ENCODE results near the gene EOLA2.

EOLA2 gene

DNA sequence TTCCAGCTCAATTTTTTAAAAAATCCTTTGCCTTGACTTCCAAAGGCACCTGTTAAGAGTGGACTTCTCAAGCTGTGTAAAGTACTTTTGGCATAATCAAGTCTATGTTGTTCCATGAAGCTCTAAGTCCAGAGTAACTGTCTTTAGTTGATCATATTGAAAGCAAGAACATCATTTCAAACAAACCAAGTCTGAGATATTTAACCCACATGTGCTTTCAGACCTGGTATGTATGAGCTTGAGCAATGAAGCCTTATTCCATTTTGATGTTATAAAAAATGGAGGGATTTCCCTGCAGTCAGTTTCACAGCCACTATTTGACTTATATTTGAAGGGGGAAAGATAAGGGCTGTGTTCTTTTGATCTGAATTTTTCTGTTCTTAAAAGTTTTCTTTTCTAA, 23.7 kb upstream of the EOLA2 start:
- Histone ChIP-seq H3K9me3 (ENCODE audit: low read length) (no peaks in the 10 kb centered on the region), H3K36me3 (ENCODE audit: insufficient read depth, low read length) (no peaks in the 10 kb centered on the region), H3K9me2 (ENCODE audit: low read depth, low read length) (no peaks in the 10 kb centered on the region), H4K20me1 (ENCODE audit: insufficient read depth, low read length) (no peaks in the 10 kb centered on the region), H3K27me3 (ENCODE audit: insufficient read depth, low read length) (no peaks in the 10 kb centered on the region), H3K4me2 (ENCODE audit: low read length) (no peak overlapping the region), H3F3A (ENCODE audit: insufficient read depth, low read length) (no peaks in the 10 kb centered on the region), H3K79me2 (ENCODE audit: insufficient read depth, low read length) (no peaks in the 10 kb centered on the region), H3K27ac (ENCODE audit: low read depth, low read length, poor library complexity, severe bottlenecking) (no peak overlapping the region), H2AFZ (ENCODE audit: low read length) (no peak overlapping the region), H3K4me3 (ENCODE audit: low read depth, low read length, poor library complexity, severe bottlenecking) (no peak overlapping the region), H3K9ac (ENCODE audit: low read length) (no peak overlapping the region), H3K4me1 (ENCODE audit: insufficient read depth, low read length, severe bottlenecking) (no peaks in the 10 kb centered on the region)
- TF ChIP-seq, protein P1, sequence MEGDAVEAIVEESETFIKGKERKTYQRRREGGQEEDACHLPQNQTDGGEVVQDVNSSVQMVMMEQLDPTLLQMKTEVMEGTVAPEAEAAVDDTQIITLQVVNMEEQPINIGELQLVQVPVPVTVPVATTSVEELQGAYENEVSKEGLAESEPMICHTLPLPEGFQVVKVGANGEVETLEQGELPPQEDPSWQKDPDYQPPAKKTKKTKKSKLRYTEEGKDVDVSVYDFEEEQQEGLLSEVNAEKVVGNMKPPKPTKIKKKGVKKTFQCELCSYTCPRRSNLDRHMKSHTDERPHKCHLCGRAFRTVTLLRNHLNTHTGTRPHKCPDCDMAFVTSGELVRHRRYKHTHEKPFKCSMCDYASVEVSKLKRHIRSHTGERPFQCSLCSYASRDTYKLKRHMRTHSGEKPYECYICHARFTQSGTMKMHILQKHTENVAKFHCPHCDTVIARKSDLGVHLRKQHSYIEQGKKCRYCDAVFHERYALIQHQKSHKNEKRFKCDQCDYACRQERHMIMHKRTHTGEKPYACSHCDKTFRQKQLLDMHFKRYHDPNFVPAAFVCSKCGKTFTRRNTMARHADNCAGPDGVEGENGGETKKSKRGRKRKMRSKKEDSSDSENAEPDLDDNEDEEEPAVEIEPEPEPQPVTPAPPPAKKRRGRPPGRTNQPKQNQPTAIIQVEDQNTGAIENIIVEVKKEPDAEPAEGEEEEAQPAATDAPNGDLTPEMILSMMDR (IDR thresholded peaks at IDR 0.05; ENCODE audit: low read length): no peak
- TF ChIP-seq EZH2 (IDR thresholded peaks at IDR 0.05; ENCODE audit: borderline replicate concordance, low read length): no peak

DNA sequence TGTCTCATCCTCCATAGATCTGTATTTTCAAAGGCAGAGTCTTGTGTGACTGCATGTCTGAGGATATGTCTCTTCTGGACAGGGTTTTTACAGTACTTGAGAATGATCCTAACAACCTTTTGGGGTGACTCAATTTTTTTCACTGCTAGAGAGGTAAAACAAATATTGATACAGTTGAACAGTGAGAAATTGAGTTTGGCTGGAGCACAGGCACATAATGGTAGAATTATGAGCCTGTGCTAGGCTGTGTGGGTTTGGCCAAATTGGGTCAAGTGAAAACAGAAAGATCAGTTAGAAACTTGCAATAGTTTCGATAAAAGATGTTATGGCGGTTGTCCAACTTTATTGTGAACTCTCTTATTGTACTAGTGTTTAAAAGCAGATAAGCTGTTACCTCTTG, 23.3 kb upstream of the EOLA2 start:
- no peak overlapping the region for H3K9ac ChIP-seq (ENCODE audit: low read length)
- no peak overlapping the region for H3K4me2 ChIP-seq (ENCODE audit: low read length)
- no peaks in the 10 kb centered on the region for H3K4me1 ChIP-seq (ENCODE audit: insufficient read depth, low read length, severe bottlenecking)
- H4K20me1 ChIP-seq (ENCODE audit: insufficient read depth, low read length): no peaks in the 10 kb centered on the region
- H3K9me3 ChIP-seq (ENCODE audit: low read length): no peaks in the 10 kb centered on the region
- no peak overlapping the region for H3K4me3 ChIP-seq (ENCODE audit: low read depth, low read length, poor library complexity, severe bottlenecking)
- no peak for TF ChIP-seq EZH2 (IDR thresholded peaks at IDR 0.05; ENCODE audit: borderline replicate concordance, low read length)
- TF ChIP-seq, protein P1 (IDR thresholded peaks at IDR 0.05; ENCODE audit: low read length): no peak
- H2AFZ ChIP-seq (ENCODE audit: low read length): no peak overlapping the region
- H3K36me3 ChIP-seq (ENCODE audit: insufficient read depth, low read length): no peaks in the 10 kb centered on the region
- no peaks in the 10 kb centered on the region for H3F3A ChIP-seq (ENCODE audit: insufficient read depth, low read length)
- no peaks in the 10 kb centered on the region for H3K9me2 ChIP-seq (ENCODE audit: low read depth, low read length)
- H3K27me3 ChIP-seq (ENCODE audit: insufficient read depth, low read length): no peaks in the 10 kb centered on the region
- no peaks in the 10 kb centered on the region for H3K79me2 ChIP-seq (ENCODE audit: insufficient read depth, low read length)
- H3K27ac ChIP-seq (ENCODE audit: low read depth, low read length, poor library complexity, severe bottlenecking): no peak overlapping the region

DNA sequence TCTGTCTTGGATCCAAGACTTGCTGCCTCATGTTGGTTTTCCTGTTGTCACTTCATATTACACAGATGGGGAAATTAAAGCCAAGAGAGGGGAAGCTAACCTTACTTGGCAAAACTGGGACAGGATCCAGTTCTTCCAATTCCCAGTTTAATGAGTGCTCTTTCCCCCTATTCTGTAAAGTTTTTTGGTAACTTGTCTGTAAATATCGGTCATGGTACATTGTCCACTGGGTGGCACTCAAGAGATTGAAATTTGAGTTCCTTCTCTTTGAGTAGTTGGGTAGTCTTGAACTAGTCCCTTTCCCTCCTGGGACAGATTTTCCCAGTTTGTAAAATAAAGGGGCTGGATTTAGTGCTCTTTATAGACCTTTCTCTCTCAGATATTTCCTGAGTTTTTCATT, 12.4 kb upstream of the EOLA2 start:
- no peaks in the 10 kb centered on the region for H4K20me1 ChIP-seq (ENCODE audit: insufficient read depth, low read length)
- no peaks in the 10 kb centered on the region for H3K4me1 ChIP-seq (ENCODE audit: insufficient read depth, low read length, severe bottlenecking)
- H3K36me3 ChIP-seq (ENCODE audit: insufficient read depth, low read length): no peaks in the 10 kb centered on the region
- no peaks in the 10 kb centered on the region for H3K9me3 ChIP-seq (ENCODE audit: low read length)
- H3K79me2 ChIP-seq (ENCODE audit: insufficient read depth, low read length): no peaks in the 10 kb centered on the region
- H3F3A ChIP-seq (ENCODE audit: insufficient read depth, low read length): no peaks in the 10 kb centered on the region
- TF ChIP-seq EZH2 (IDR thresholded peaks at IDR 0.05; ENCODE audit: borderline replicate concordance, low read length): no peak
- TF ChIP-seq, protein P1 (IDR thresholded peaks at IDR 0.05; ENCODE audit: low read length): peak; percentile 37; the same call in 1 of the 2 replicates
- H3K9ac ChIP-seq (ENCODE audit: low read length): no peak overlapping the region
- H2AFZ ChIP-seq (ENCODE audit: low read length): no peak overlapping the region
- H3K9me2 ChIP-seq (ENCODE audit: low read depth, low read length): no peaks in the 10 kb centered on the region
- no peak overlapping the region for H3K4me2 ChIP-seq (ENCODE audit: low read length)
- no peak overlapping the region for H3K4me3 ChIP-seq (ENCODE audit: low read depth, low read length, poor library complexity, severe bottlenecking)
- H3K27ac ChIP-seq (ENCODE audit: low read depth, low read length, poor library complexity, severe bottlenecking): no peak overlapping the region
- H3K27me3 ChIP-seq (ENCODE audit: insufficient read depth, low read length): no peaks in the 10 kb centered on the region
